Neural progenitor cell (in vitro differentiated cells): ENCODE results near the gene UGT1A8. TPM values are rescaled to one million over a fixed set of nuclear protein-coding genes. Genes with fewer than 3 reads are reported as not detected.

ENCODE experiments used
- DNase-seq: peaks from one replicate; pipeline ENCODE4 v3.0.0-alpha.2; 2016; ENCODE audit warnings: low spot score
- H2AFZ ChIP-seq: fragments of 200-600 bp; sonication (generic); replicated peaks from 2 replicates; pipeline ENCODE4 v1.6.1; 2016; ENCODE audit warnings: antibody characterized with exemption
- H3F3A ChIP-seq: fragments of 200-600 bp; sonication (generic); 2 replicates; pipeline ENCODE4 v1.6.1; 2016; ENCODE audit warnings: antibody characterized with exemption, low read depth
- H3K27ac ChIP-seq: fragments of 200-600 bp; sonication (generic); 2 replicates; pipeline ENCODE4 v1.5.1; 2016; ENCODE audit warnings: mild to moderate bottlenecking
- H3K27me3 ChIP-seq: fragments of 200-600 bp; sonication (generic); 2 replicates; pipeline ENCODE4 v1.6.1; 2016; ENCODE audit warnings: mild to moderate bottlenecking, moderate library complexity
- H3K36me3 ChIP-seq: fragments of 200-600 bp; sonication (generic); 2 replicates; pipeline ENCODE4 v1.5.1; 2016
- H3K4me1 ChIP-seq: fragments of 200-600 bp; sonication (generic); 2 replicates; pipeline ENCODE4 v1.6.1; 2016; ENCODE audit warnings: mixed run types
- H3K4me2 ChIP-seq: fragments of 200-600 bp; sonication (generic); 2 replicates; pipeline ENCODE4 v1.6.1; 2016
- H3K4me3 ChIP-seq: fragments of 200-600 bp; sonication (generic); 2 replicates; pipeline ENCODE4 v1.5.1; 2016
- H3K79me2 ChIP-seq: fragments of 200-600 bp; sonication (generic); 2 replicates; pipeline ENCODE4 v1.6.1; 2016; ENCODE audit warnings: low read depth
- H3K9ac ChIP-seq: fragments of 200-600 bp; sonication (generic); 2 replicates; pipeline ENCODE4 v1.6.1; 2016
- H3K9me3 ChIP-seq: fragments of 200-600 bp; sonication (generic); 2 replicates; pipeline ENCODE4 v1.5.1; 2016; ENCODE audit warnings: low read depth
- H4K20me1 ChIP-seq: fragments of 200-600 bp; sonication (generic); 2 replicates; pipeline ENCODE4 v1.6.1; 2016; ENCODE audit warnings: low read depth
- H3K27ac Mint-ChIP-seq: 3 replicates; pipeline ENCODE4 v1.8.0; 2021; ENCODE audit warnings: mixed read lengths
- H3K27me3 Mint-ChIP-seq: 2 replicates; pipeline ENCODE4 v1.8.0; 2022; ENCODE audit warnings: low read depth, mild to moderate bottlenecking, inconsistent platforms, moderate library complexity, mixed read lengths; ENCODE audit not compliant: insufficient read depth
- H3K36me3 Mint-ChIP-seq: 3 replicates; pipeline ENCODE4 v1.8.0; 2021; ENCODE audit warnings: mixed read lengths
- H3K4me1 Mint-ChIP-seq: 3 replicates; pipeline ENCODE4 v1.8.0; 2021; ENCODE audit warnings: mixed read lengths
- H3K4me3 Mint-ChIP-seq: 3 replicates; pipeline ENCODE4 v1.8.0; 2021; ENCODE audit warnings: mild to moderate bottlenecking, moderate library complexity, mixed read lengths
- H3K9me3 Mint-ChIP-seq: 3 replicates; pipeline ENCODE4 v1.8.0; 2020; ENCODE audit warnings: mixed read lengths
- EZH2 ChIP-seq: fragments of 200-600 bp; sonication (generic); IDR thresholded peaks from 2 replicates; pipeline ENCODE4 v1.6.1; 2017; ENCODE audit warnings: antibody characterized with exemption, mild to moderate bottlenecking, moderate library complexity
- EZH2phosphoT487 ChIP-seq: fragments of 200-600 bp; sonication (generic); IDR thresholded peaks from 2 replicates; pipeline ENCODE4 v1.6.1; 2017; ENCODE audit warnings: antibody characterized with exemption
- total RNA-seq: library from RNA; depleted of rRNA; stranded (reverse); fragments of >200 nt; gene quantifications from 2 replicates; pipeline ENCODE4 v1.2.3, GENCODE V29; 2015; ENCODE audit warnings: low replicate concordance
- TF ChIP-seq, protein P1 (sequence below): fragments of 200-600 bp; sonication (generic); IDR thresholded peaks from 2 replicates; pipeline ENCODE4 v1.5.1; 2017; ENCODE audit warnings: antibody characterized with exemption, mild to moderate bottlenecking

The UGT1A8 gene
- total RNA-seq, 1 donor from 2014 or later = not detected

DNA sequence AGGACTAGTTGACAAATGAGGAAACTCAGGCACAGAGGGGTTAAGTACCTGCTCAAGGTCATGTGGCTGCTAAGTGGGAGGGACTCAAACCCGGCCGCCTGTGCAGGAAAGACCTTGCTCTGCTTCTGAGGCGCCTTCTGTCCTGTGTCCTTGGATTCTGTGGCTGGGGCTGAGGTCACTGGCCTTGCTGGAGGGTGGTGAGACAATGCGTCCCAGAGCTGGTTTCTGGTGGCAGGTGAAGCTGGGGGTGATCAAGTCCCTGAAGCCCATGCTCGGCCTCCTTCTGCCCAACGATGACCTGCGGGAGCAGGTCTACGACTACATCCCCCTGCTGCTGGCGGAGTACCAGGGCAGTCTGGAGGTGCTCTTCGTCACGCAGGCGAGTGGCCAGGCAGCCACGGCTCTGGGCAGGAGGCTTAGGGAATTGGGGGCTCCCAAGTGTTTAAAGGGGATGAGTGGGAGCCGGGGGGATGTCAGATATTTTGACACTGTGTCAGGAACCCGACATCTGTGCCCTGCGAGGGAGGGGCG, 176.8 kb downstream of the UGT1A8 start:
- no peak for DNase-seq
- Histone ChIP-seq H3K9me3 (no peaks in the 10 kb centered on the region), H4K20me1 (no peaks in the 10 kb centered on the region), H3K4me1 (no peaks in the 10 kb centered on the region), H3F3A (no peaks in the 10 kb centered on the region), H3K4me2 (no peak overlapping the region), H3K4me3 (no peak overlapping the region), H3K27me3 (no peaks in the 10 kb centered on the region), H2AFZ (no peak overlapping the region), H3K27ac (no peak overlapping the region), H3K79me2 (no peaks in the 10 kb centered on the region), H3K9ac (no peak overlapping the region), H3K36me3 (no peaks in the 10 kb centered on the region)
- Mint-ChIP-seq H3K27ac (peak overlapping the region; percentile 60), H3K36me3 (no peaks in the 10 kb centered on the region), H3K27me3 (peaks cover 9% of the 10 kb centered on the region), H3K4me1 (peaks cover 2% of the 10 kb centered on the region), H3K4me3 (no peak overlapping the region), H3K9me3 (peaks cover 2% of the 10 kb centered on the region)
- TF ChIP-seq EZH2 (no peak), EZH2phosphoT487 (no peak)
- TF ChIP-seq, protein P1, sequence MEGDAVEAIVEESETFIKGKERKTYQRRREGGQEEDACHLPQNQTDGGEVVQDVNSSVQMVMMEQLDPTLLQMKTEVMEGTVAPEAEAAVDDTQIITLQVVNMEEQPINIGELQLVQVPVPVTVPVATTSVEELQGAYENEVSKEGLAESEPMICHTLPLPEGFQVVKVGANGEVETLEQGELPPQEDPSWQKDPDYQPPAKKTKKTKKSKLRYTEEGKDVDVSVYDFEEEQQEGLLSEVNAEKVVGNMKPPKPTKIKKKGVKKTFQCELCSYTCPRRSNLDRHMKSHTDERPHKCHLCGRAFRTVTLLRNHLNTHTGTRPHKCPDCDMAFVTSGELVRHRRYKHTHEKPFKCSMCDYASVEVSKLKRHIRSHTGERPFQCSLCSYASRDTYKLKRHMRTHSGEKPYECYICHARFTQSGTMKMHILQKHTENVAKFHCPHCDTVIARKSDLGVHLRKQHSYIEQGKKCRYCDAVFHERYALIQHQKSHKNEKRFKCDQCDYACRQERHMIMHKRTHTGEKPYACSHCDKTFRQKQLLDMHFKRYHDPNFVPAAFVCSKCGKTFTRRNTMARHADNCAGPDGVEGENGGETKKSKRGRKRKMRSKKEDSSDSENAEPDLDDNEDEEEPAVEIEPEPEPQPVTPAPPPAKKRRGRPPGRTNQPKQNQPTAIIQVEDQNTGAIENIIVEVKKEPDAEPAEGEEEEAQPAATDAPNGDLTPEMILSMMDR = no peak

GRCh38 chr2:233795735-233796171, 178.3 kb downstream of the UGT1A8 start:
- Histone ChIP-seq H3K4me3 (no peak overlapping the region), H3K9ac (no peak overlapping the region), H3K9me3 (no peaks in the 10 kb centered on the region), H3K79me2 (no peaks in the 10 kb centered on the region), H3K4me1 (no peaks in the 10 kb centered on the region), H3K36me3 (no peaks in the 10 kb centered on the region), H3F3A (no peaks in the 10 kb centered on the region), H4K20me1 (no peaks in the 10 kb centered on the region), H3K27ac (no peak overlapping the region), H2AFZ (no peak overlapping the region), H3K4me2 (no peak overlapping the region), H3K27me3 (no peaks in the 10 kb centered on the region)
- Mint-ChIP-seq H3K27me3 (peaks cover 10% of the 10 kb centered on the region), H3K9me3 (peaks cover 7% of the 10 kb centered on the region), H3K36me3 (no peaks in the 10 kb centered on the region), H3K4me1 (peaks cover 2% of the 10 kb centered on the region), H3K27ac (no peak overlapping the region), H3K4me3 (no peak overlapping the region)
- TF ChIP-seq, protein P1 = no peak
- TF ChIP-seq EZH2 (no peak), EZH2phosphoT487 (no peak)
- DNase-seq = no peak

- H3K27me3 Mint-ChIP-seq = peaks cover 10% of the 10 kb centered on the region
- H2AFZ ChIP-seq = no peak overlapping the region
- H3K36me3 Mint-ChIP-seq = no peaks in the 10 kb centered on the region
- H3K27me3 ChIP-seq = no peaks in the 10 kb centered on the region
- no peaks in the 10 kb centered on the region for H3K4me1 ChIP-seq
- H3K9ac ChIP-seq = no peak overlapping the region
- DNase-seq = no peak
- peaks cover 2% of the 10 kb centered on the region for H3K4me1 Mint-ChIP-seq
- H3K27ac ChIP-seq = no peak overlapping the region
- no peak overlapping the region for H3K4me3 Mint-ChIP-seq
- TF ChIP-seq, protein P1 = no peak
- TF ChIP-seq EZH2 = no peak
- H3F3A ChIP-seq = no peaks in the 10 kb centered on the region
- no peaks in the 10 kb centered on the region for H3K36me3 ChIP-seq
- no peaks in the 10 kb centered on the region for H3K9me3 ChIP-seq
- H4K20me1 ChIP-seq = no peaks in the 10 kb centered on the region
- no peak overlapping the region for H3K4me3 ChIP-seq
- no peaks in the 10 kb centered on the region for H3K79me2 ChIP-seq
- H3K27ac Mint-ChIP-seq = no peak overlapping the region
- H3K9me3 Mint-ChIP-seq = peaks cover 7% of the 10 kb centered on the region
- H3K4me2 ChIP-seq = no peak overlapping the region
These were observed 178.8 kb downstream of the UGT1A8 start for GRCh38 chr2:233796254-233796653.
